Endodermal cell (in vitro differentiated cells): ENCODE measurements around the gene TMEM40. TPM values are rescaled to one million over a fixed set of nuclear protein-coding genes. Genes with fewer than 3 reads are reported as not detected.

Experiments
- DNase-seq: peaks from one replicate; pipeline ENCODE4 v3.0.0-alpha.2; 2017
- H3K27ac ChIP-seq: 2 replicates; pipeline ENCODE4 v1.5.1; 2013; ENCODE audit warnings: mild to moderate bottlenecking, low read depth, low read length, moderate library complexity
- H3K27me3 ChIP-seq: 2 replicates; pipeline ENCODE4 v1.6.1; 2013; ENCODE audit warnings: mild to moderate bottlenecking, low read length, moderate library complexity; ENCODE audit not compliant: insufficient read depth, control insufficient read depth, poor library complexity, severe bottlenecking
- H3K36me3 ChIP-seq: 2 replicates; pipeline ENCODE4 v1.7.0; 2013; ENCODE audit warnings: mild to moderate bottlenecking, low read length, moderate library complexity; ENCODE audit not compliant: control insufficient read depth, insufficient read depth
- H3K4me1 ChIP-seq: one replicate; pipeline ENCODE4 v1.7.0; 2013; ENCODE audit warnings: low read length; ENCODE audit not compliant: control insufficient read depth, insufficient read depth
- H3K4me3 ChIP-seq: 2 replicates; pipeline ENCODE4 v1.5.1; 2013; ENCODE audit warnings: mild to moderate bottlenecking, low read length, moderate library complexity
- H3K9ac ChIP-seq: 2 replicates; pipeline ENCODE4 v1.6.1; 2013; ENCODE audit warnings: mild to moderate bottlenecking, low read length, moderate library complexity; ENCODE audit not compliant: poor library complexity, severe bottlenecking; ENCODE audit errors: extremely low read depth
- H3K9me3 ChIP-seq: 2 replicates; pipeline ENCODE4 v1.6.1; 2013; ENCODE audit warnings: mild to moderate bottlenecking, low read length, moderate library complexity; ENCODE audit not compliant: control insufficient read depth
- H3K27ac Mint-ChIP-seq: 2 replicates; pipeline ENCODE4 v1.8.0; 2020; ENCODE audit warnings: mixed read lengths
- H3K27me3 Mint-ChIP-seq: 2 replicates; pipeline ENCODE4 v1.8.0; 2021; ENCODE audit warnings: mild to moderate bottlenecking, mixed read lengths; ENCODE audit not compliant: insufficient read depth
- H3K36me3 Mint-ChIP-seq: 2 replicates; pipeline ENCODE4 v1.8.0; 2020; ENCODE audit warnings: low read depth, mixed read lengths
- H3K4me1 Mint-ChIP-seq: 2 replicates; pipeline ENCODE4 v1.8.0; 2020; ENCODE audit warnings: mixed read lengths
- H3K4me3 Mint-ChIP-seq: 2 replicates; pipeline ENCODE4 v1.8.0; 2020; ENCODE audit warnings: mild to moderate bottlenecking, moderate library complexity, mixed read lengths
- H3K9me3 Mint-ChIP-seq: 2 replicates; pipeline ENCODE4 v1.8.0; 2020; ENCODE audit warnings: mild to moderate bottlenecking, mixed read lengths
- WGBS, 2 experiments: methylation state at CpG; one replicate each; pipeline versions ENCODE4 v1.1.5 to v1.1.7; 2013; ENCODE audit warnings: missing lambda C conversion rate in 2 of 2, mixed read lengths in 1 of 2; ENCODE audit not compliant: insufficient coverage in 1 of 2, insufficient read length in 1 of 2; 5-methylcytosine and 5-hydroxymethylcytosine counted together
- total RNA-seq, 2 donors: library from RNA; stranded (reverse); fragmentation: NEBNext Ultra II Directional in 1 of 2; extraction: Animal tissue kit (Norgen Biotek cat#: 25700) in 1 of 2; gene quantifications; 2 replicates in 1 of 2; 3 replicates in 1 of 2; pipeline ENCODE4 v1.2.1, GENCODE V29; 2021
- TF ChIP-seq, protein P1 (sequence below): fragments of 200-600 bp; sonication (generic); conservative IDR thresholded peaks from 2 replicates; pipeline ENCODE4 v1.5.0; 2021; ENCODE audit warnings: antibody characterized with exemption, mild to moderate bottlenecking

TMEM40 gene
- total RNA-seq, 2 donors from 2014 or later, result not detected

DNA sequence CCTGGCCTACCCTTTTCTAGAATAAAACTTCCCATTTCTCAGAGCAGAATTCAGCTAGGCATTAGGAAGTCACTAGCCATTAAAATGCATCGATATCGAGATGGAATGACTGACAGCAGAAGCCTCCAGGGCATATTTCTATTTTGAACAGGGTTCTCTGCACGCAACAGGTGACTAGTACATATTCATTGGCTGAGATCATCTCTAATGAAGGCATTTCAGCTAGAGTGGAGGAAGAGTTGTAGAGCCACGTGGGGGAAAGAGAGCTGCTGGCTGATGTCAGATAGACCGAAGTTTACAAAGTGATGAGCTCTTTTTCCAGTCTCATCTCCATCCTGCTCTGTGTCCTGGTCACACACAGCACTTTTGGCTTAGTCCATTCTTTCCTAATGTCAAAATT lies 7.5 kb downstream of the TMEM40 start:
- peaks cover 5% of the 10 kb centered on the region for H3K4me1 Mint-ChIP-seq
- WGBS, 2 experiments, result 89 to 95% methylated on average over 5 of the region's 5 CpGs
- H3K27me3 Mint-ChIP-seq, result peaks cover 28% of the 10 kb centered on the region
- H3K36me3 ChIP-seq, result no peaks in the 10 kb centered on the region
- H3K27ac ChIP-seq, result no peak overlapping the region
- H3K27ac Mint-ChIP-seq, result no peak overlapping the region
- TF ChIP-seq, protein P1, sequence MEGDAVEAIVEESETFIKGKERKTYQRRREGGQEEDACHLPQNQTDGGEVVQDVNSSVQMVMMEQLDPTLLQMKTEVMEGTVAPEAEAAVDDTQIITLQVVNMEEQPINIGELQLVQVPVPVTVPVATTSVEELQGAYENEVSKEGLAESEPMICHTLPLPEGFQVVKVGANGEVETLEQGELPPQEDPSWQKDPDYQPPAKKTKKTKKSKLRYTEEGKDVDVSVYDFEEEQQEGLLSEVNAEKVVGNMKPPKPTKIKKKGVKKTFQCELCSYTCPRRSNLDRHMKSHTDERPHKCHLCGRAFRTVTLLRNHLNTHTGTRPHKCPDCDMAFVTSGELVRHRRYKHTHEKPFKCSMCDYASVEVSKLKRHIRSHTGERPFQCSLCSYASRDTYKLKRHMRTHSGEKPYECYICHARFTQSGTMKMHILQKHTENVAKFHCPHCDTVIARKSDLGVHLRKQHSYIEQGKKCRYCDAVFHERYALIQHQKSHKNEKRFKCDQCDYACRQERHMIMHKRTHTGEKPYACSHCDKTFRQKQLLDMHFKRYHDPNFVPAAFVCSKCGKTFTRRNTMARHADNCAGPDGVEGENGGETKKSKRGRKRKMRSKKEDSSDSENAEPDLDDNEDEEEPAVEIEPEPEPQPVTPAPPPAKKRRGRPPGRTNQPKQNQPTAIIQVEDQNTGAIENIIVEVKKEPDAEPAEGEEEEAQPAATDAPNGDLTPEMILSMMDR, result no peak
- no peaks in the 10 kb centered on the region for H3K9me3 ChIP-seq
- no peaks in the 10 kb centered on the region for H3K4me1 ChIP-seq
- H3K9me3 Mint-ChIP-seq, result no peaks in the 10 kb centered on the region
- H3K27me3 ChIP-seq, result peaks cover 26% of the 10 kb centered on the region
- H3K4me3 Mint-ChIP-seq, result no peak overlapping the region
- no peak for DNase-seq
- H3K36me3 Mint-ChIP-seq, result no peaks in the 10 kb centered on the region
- H3K9ac ChIP-seq, result no peak overlapping the region
- H3K4me3 ChIP-seq, result no peak overlapping the region

DNA sequence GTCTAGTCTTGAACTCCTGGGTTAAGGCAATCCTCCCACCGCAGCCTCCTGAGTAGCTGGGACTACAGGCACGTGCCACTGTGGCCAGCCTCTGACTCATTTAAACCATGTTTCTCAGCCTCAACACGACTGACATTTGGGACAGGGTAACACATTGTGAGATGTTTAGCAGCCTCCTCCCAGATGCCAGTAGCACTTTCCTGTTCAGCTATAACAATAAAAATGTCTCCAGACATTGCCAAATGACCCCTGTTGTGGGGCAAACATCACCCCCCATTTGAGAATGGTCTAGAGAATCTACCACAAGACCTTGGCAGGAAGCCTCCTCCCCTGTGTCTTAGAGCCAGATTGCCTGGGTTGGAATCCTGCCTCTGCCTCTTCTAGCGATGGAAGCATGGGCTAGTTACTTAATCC lies 8.4 kb downstream of the TMEM40 start:
- Mint-ChIP-seq H3K27me3 (peaks cover 20% of the 10 kb centered on the region), H3K4me3 (no peak overlapping the region), H3K4me1 (peaks cover 9% of the 10 kb centered on the region), H3K9me3 (no peaks in the 10 kb centered on the region), H3K27ac (no peak overlapping the region), H3K36me3 (no peaks in the 10 kb centered on the region)
- no peak overlapping the region for H3K4me3 ChIP-seq
- TF ChIP-seq, protein P1, result no peak
- H3K9ac ChIP-seq, result no peak overlapping the region
- H3K4me1 ChIP-seq, result no peaks in the 10 kb centered on the region
- WGBS, 2 experiments, result 84 to 90% methylated on average over 4 of the region's 4 CpGs
- H3K27ac ChIP-seq, result no peak overlapping the region
- peaks cover 17% of the 10 kb centered on the region for H3K27me3 ChIP-seq
- no peaks in the 10 kb centered on the region for H3K36me3 ChIP-seq
- no peaks in the 10 kb centered on the region for H3K9me3 ChIP-seq
- no peak for DNase-seq

DNA sequence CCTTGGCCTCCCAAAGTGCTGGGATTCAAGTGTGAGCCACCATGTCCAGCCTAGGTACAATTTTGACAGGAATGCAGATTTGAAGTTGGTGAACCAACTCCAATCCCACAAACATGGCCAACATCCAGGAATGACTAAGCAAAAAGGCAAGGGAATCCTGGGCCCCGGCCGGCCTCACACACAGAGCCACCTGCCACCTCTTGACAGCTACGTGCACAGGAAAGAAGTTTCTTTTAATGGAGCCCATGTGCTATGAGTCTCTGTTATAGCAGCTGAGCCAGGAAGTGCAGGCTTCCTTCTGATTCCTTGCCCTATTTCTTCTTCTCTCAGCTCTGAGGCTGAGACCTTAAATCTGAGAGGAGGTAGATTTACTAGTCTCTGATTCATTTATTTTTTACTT lies 8.8 kb downstream of the TMEM40 start:
- no peak for DNase-seq
- Histone ChIP-seq H3K4me3 (no peak overlapping the region), H3K27me3 (peaks cover 13% of the 10 kb centered on the region), H3K4me1 (no peaks in the 10 kb centered on the region), H3K9ac (no peak overlapping the region), H3K36me3 (no peaks in the 10 kb centered on the region), H3K9me3 (no peaks in the 10 kb centered on the region), H3K27ac (no peak overlapping the region)
- no peak overlapping the region for H3K27ac Mint-ChIP-seq
- no peaks in the 10 kb centered on the region for H3K9me3 Mint-ChIP-seq
- H3K27me3 Mint-ChIP-seq, result peaks cover 18% of the 10 kb centered on the region
- H3K4me3 Mint-ChIP-seq, result no peak overlapping the region
- H3K4me1 Mint-ChIP-seq, result peaks cover 9% of the 10 kb centered on the region
- no peaks in the 10 kb centered on the region for H3K36me3 Mint-ChIP-seq
- TF ChIP-seq, protein P1, result no peak
- WGBS, 2 experiments, result 93 to 100% methylated on average over 1 to 3 of the region's 3 CpGs
